Esophagus squamous epithelium (tissue), 5 donors: ENCODE measurements around the gene KRT33B. TPM values are rescaled to one million over a fixed set of nuclear protein-coding genes. Genes with fewer than 3 reads are reported as not detected.
"Not testable (repeated sequence)": the region's sequence is repeated elsewhere in the genome, so short reads cannot be mapped to it uniquely, and the experiment has no call there.

Experiments used
- DNase-seq: peaks from one replicate; lab custom pipeline; 2025; lab: John Stamatoyannopoulos, UW
- H3K27ac ChIP-seq, 4 donors: fragments of 200-600 bp; sonication (generic); one replicate each; pipeline ENCODE4 v1.5.1; 2016 to 2019; ENCODE audit warnings: mild to moderate bottlenecking in 1 of 4
- H3K27me3 ChIP-seq, 4 donors: fragments of 200-600 bp; sonication (generic); 1 replicate in 3 of 4; 2 replicates in 1 of 4; pipeline versions ENCODE4 v1.5.1 to v1.6.0; 2017 to 2021; ENCODE audit warnings: antibody characterized with exemption in 1 of 4
- H3K36me3 ChIP-seq, 3 donors: fragments of 200-600 bp; sonication (generic); one replicate each; pipeline ENCODE4 v1.5.1; 2016 to 2019
- H3K4me1 ChIP-seq, 3 donors: fragments of 200-600 bp; sonication (generic); one replicate each; pipeline ENCODE4 v1.5.1; 2017 to 2019
- H3K4me3 ChIP-seq, 4 donors: fragments of 200-600 bp; sonication (generic); 1 replicate in 3 of 4; 2 replicates in 1 of 4; pipeline ENCODE4 v1.5.1; 2016 to 2019; ENCODE audit warnings: mild to moderate bottlenecking in 2 of 4, moderate library complexity in 1 of 4
- H3K9me3 ChIP-seq, 3 donors: fragments of 200-600 bp; sonication (generic); one replicate each; pipeline ENCODE4 v1.5.1; 2016 to 2019
- CTCF ChIP-seq, 6 experiments: fragments of 450-650 bp in 4 of 6; fragments of 200-600 bp in 2 of 6; sonication (generic) in 2 of 6; IDR thresholded peaks; one replicate each; pipeline ENCODE4 v1.5.1; 2016 to 2019; ENCODE audit warnings: antibody characterized with exemption in 6 of 6, mild to moderate bottlenecking in 4 of 6, moderate library complexity in 4 of 6
- POLR2A ChIP-seq, 4 donors: fragments of 450-650 bp; IDR thresholded peaks; one replicate each; pipeline ENCODE4 v1.6.1; 2017; ENCODE audit warnings: antibody characterized with exemption in 4 of 4, mild to moderate bottlenecking in 4 of 4, moderate library complexity in 3 of 4
- WGBS, 2 donors: methylation state at CpG; one replicate each; pipeline ENCODE4 v1.1.5; 2018; 5-methylcytosine and 5-hydroxymethylcytosine counted together
- intact Hi-C: fragments of 100-400 bp; cut with DNase I; formaldehyde crosslinking; loops from one replicate; pipeline ENCODE4 v1.15.0; 2022
- total RNA-seq, 4 donors: library from RNA; depleted of rRNA; stranded (reverse); fragments of >200 nt; gene quantifications; one replicate each; pipeline ENCODE4 v1.1.0, GENCODE V29; 2016
- donor health status: DM: yes; HTN: yes; CAD: no.

Gene KRT33B
- total RNA-seq, 4 donors from 2014 or later: 0.32 to 0.57 TPM; not detected in 2

- H3K4me3 ChIP-seq: no peak overlapping the region
- TF ChIP-seq POLR2A (IDR thresholded peaks at IDR 0.05) (no peak), CTCF (IDR thresholded peaks at IDR 0.05) (no peak)
- H3K9me3 ChIP-seq: no peaks in the 10 kb centered on the region
- WGBS, 2 donors: 40 to 48% methylated on average over 4 of the region's 4 CpGs
- H3K4me1 ChIP-seq: peaks cover 28 to 52% (median 33%) of the 10 kb centered on the region in 3 donors
- peak overlapping the region in 3 of 4 donors; percentile 41 to 85 (median 71) for H3K27ac ChIP-seq
- H3K36me3 ChIP-seq: no peaks in the 10 kb centered on the region
- H3K27me3 ChIP-seq: no peaks in the 10 kb centered on the region
- intact Hi-C loops: no loop called here
- no peak for DNase-seq
Measured at GRCh38 chr17:41403404-41404023, 33.9 kb upstream of the KRT33B start.

- 39 to 42% methylated on average over 5 of the region's 5 CpGs for WGBS, 2 donors
- peaks cover 28 to 52% (median 33%) of the 10 kb centered on the region in 3 donors for H3K4me1 ChIP-seq
- peak overlapping the region; percentile 5 to 85 (median 46) for H3K27ac ChIP-seq
- no peak overlapping the region for H3K4me3 ChIP-seq
- H3K27me3 ChIP-seq: no peaks in the 10 kb centered on the region
- H3K36me3 ChIP-seq: no peaks in the 10 kb centered on the region
- DNase-seq: no peak
- intact Hi-C loops: no loop called here
- H3K9me3 ChIP-seq: no peaks in the 10 kb centered on the region
- TF ChIP-seq POLR2A (IDR thresholded peaks at IDR 0.05): no peak
- TF ChIP-seq CTCF (IDR thresholded peaks at IDR 0.05): no peak
Measured at GRCh38 chr17:41402161-41402560, 32.5 kb upstream of the KRT33B start.

- Histone ChIP-seq H3K36me3 (no peaks in the 10 kb centered on the region), H3K4me3 (no peak within 1 kb of the TSS), H3K27ac (no peak within 1 kb of the TSS), H3K4me1 (peaks cover 6 to 41% (median 18%) of the 10 kb centered on the region in 3 donors), H3K9me3 (no peaks in the 10 kb centered on the region), H3K27me3 (no peaks in the 10 kb centered on the region)
- no peak for DNase-seq
- 86 to 89% methylated on average over 7 to 11 of the region's 16 CpGs for WGBS, 2 donors
- no peak for TF ChIP-seq CTCF (IDR thresholded peaks at IDR 0.05)
- TF ChIP-seq POLR2A (IDR thresholded peaks at IDR 0.05): no peak
- intact Hi-C loops: no loop called here
Measured at GRCh38 chr17:41396996-41397660, 27.5 kb upstream of the KRT33B start, which contains the start of gene KRT31. Gene KRT31 (minus strand): TSS chr17:41397608. CDS start chr17:41397539, 69 bp downstream.

GRCh38 chr17:41396340-41396739 is 26.7 kb upstream of the KRT33B start:
- no peak for DNase-seq
- no peaks in the 10 kb centered on the region for H3K9me3 ChIP-seq
- peak overlapping the region in 1 of 4 donors; percentile 79 for H3K27ac ChIP-seq
- TF ChIP-seq POLR2A (IDR thresholded peaks at IDR 0.05) (no peak), CTCF (IDR thresholded peaks at IDR 0.05) (no peak)
- H3K4me3 ChIP-seq: no peak overlapping the region
- peaks cover 3 to 41% (median 15%) of the 10 kb centered on the region in 3 donors for H3K4me1 ChIP-seq
- H3K36me3 ChIP-seq: no peaks in the 10 kb centered on the region
- intact Hi-C loops: no loop called here
- 87 to 89% methylated on average over 7 of the region's 7 CpGs for WGBS, 2 donors
- H3K27me3 ChIP-seq: no peaks in the 10 kb centered on the region

GRCh38 chr17:41395611-41396010 is 26.0 kb upstream of the KRT33B start:
- Histone ChIP-seq H3K36me3 (no peaks in the 10 kb centered on the region), H3K27ac (peak overlapping the region; percentile 63 to 79 (median 72)), H3K4me3 (no peak overlapping the region), H3K27me3 (no peaks in the 10 kb centered on the region), H3K4me1 (peaks cover 3 to 41% (median 15%) of the 10 kb centered on the region in 3 donors), H3K9me3 (no peaks in the 10 kb centered on the region)
- 92% methylated on average over 1 of the region's 1 CpG; no CpG with 5 or more reads in 1 of the 2 donors for WGBS, 2 donors
- intact Hi-C loops: no loop called here
- DNase-seq: no peak
- TF ChIP-seq POLR2A (IDR thresholded peaks at IDR 0.05): no peak
- no peak for TF ChIP-seq CTCF (IDR thresholded peaks at IDR 0.05)

GRCh38 chr17:41395044-41395443 is 25.4 kb upstream of the KRT33B start:
- H3K36me3 ChIP-seq, H3K4me3 ChIP-seq, intact Hi-C loops, H3K9me3 ChIP-seq, DNase-seq, H3K27me3 ChIP-seq: not testable (repeated sequence)
- H3K4me1 ChIP-seq: peaks cover 3 to 41% (median 15%) of the 10 kb centered on the region in 3 donors
- no CpG with 5 or more reads among the region's 12 CpGs for WGBS, 2 donors
- H3K27ac ChIP-seq: peak overlapping the region; percentile 63 to 79 (median 72)
